HG02970 (cell line): Measurements from ENCODE around the gene SS18L1.
A peak's percentile ranks its signal among the peaks of the same experiment; 100 is the strongest.

ENCODE experiments used
- ATAC-seq: cut with Tn5 transposase; IDR thresholded peaks from one replicate; pipeline ENCODE4 v1.9.1; 2021; ENCODE audit warnings: mild to moderate bottlenecking, moderate library complexity, moderate number of reproducible peaks; ENCODE audit not compliant: unreplicated experiment, low FRiP score

The SS18L1 gene

GRCh38 chr20:62208061-62208794, 64.7 kb downstream of the SS18L1 start:
- ATAC-seq = no peak

GRCh38 chr20:62208795-62209755, 65.5 kb downstream of the SS18L1 start:
- ATAC-seq = no peak

GRCh38 chr20:62209850-62210495, 66.4 kb downstream of the SS18L1 start:
- ATAC-seq = no peak

GRCh38 chr20:62210496-62210855, 66.9 kb downstream of the SS18L1 start:
- ATAC-seq = no peak

- ATAC-seq = no peak
Measured at GRCh38 chr20:62211216-62211615, 67.6 kb downstream of the SS18L1 start.

- ATAC-seq = no peak
Measured at GRCh38 chr20:62211769-62212288, 68.3 kb downstream of the SS18L1 start.

- no peak for ATAC-seq
Measured at GRCh38 chr20:62212299-62212698, 68.7 kb downstream of the SS18L1 start.

GRCh38 chr20:62214067-62214466, 70.5 kb downstream of the SS18L1 start:
- ATAC-seq = no peak

GRCh38 chr20:62215020-62215990, 71.7 kb downstream of the SS18L1 start:
- no peak for ATAC-seq

- ATAC-seq = no peak
Measured at GRCh38 chr20:62215991-62216635, 72.5 kb downstream of the SS18L1 start.

GRCh38 chr20:62216636-62217566, 73.3 kb downstream of the SS18L1 start:
- no peak for ATAC-seq

- no peak for ATAC-seq
Measured at GRCh38 chr20:62217913-62218773, 74.6 kb downstream of the SS18L1 start.

GRCh38 chr20:62219101-62219991, 75.8 kb downstream of the SS18L1 start:
- no peak for ATAC-seq

- peak; percentile 58 for ATAC-seq
Measured at GRCh38 chr20:62219992-62220665, 76.6 kb downstream of the SS18L1 start, which contains the start of gene HRH3. Gene HRH3 (minus strand): TSS chr20:62220278. CDS start chr20:62219970, 308 bp downstream.
